ENCODE data around the gene RCAN2. TPM values are rescaled to one million over a fixed set of nuclear protein-coding genes. Genes with fewer than 3 reads are reported as not detected.

RCAN2 gene
- total and polyA plus RNA-seq, 9 of the 15 experiments (the other 6 are each of a cell fraction or from before 2014, with no cell fraction given), result 0.04 TPM; not detected in 8

DNA sequence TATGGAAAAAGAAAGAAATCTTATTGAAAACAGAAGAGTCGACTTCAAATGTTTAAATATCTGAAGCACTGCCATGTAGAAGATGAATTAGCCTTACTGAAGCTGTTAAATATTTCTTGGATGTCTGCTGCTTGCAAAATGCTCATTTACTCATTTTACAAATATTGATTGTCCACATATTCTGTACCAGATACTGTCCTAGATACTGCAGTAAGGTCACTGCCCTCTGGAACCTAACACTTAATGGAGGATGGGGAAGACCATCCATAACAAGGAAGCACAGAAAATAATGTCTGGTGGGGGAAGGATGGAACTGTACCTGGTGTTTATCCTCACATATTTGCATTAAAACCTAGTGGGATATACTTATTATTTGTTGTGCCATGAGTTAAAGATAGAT is 99.0 kb downstream of the RCAN2 start:
- no peaks in the 10 kb centered on the region for H3K9me3 ChIP-seq (replicated peaks; ENCODE audit: control insufficient read depth, insufficient read depth, low read depth, low read length)
- no peak overlapping the region for H3K27ac ChIP-seq (ENCODE audit: extremely low read depth, low read depth, low read length)
- H2AFZ ChIP-seq (ENCODE audit: low read depth, low read length), result no peak overlapping the region
- WGBS (ENCODE audit: insufficient coverage, low coverage, missing lambda C conversion rate), result 0% methylated on average over 1 of the region's 1 CpG
- ChIA-PET POLR2A (no interaction called here), CTCF (ENCODE audit: low intra/inter-chr PET ratio) (no interaction called here)
- TF ChIP-seq SMARCE1 (IDR thresholded peaks at IDR 0.05), result no peak
- TF ChIP-seq, protein P1, sequence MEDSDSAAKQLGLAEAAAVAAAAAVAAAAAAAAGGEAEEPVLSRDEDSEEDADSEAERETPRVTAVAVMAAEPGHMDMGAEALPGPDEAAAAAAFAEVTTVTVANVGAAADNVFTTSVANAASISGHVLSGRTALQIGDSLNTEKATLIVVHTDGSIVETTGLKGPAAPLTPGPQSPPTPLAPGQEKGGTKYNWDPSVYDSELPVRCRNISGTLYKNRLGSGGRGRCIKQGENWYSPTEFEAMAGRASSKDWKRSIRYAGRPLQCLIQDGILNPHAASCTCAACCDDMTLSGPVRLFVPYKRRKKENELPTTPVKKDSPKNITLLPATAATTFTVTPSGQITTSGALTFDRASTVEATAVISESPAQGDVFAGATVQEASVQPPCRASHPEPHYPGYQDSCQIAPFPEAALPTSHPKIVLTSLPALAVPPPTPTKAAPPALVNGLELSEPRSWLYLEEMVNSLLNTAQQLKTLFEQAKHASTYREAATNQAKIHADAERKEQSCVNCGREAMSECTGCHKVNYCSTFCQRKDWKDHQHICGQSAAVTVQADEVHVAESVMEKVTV (CRISPR knock-in tag; IDR thresholded peaks at IDR 0.05), result no peak
- TF ChIP-seq YY1 (IDR thresholded peaks at IDR 0.05; ENCODE audit: borderline replicate concordance in 1 of 3, control insufficient read depth in 1 of 3, extremely low read depth in 1 of 3, insufficient read depth in 3 of 3, insufficient read length in 1 of 3, insufficient replicate concordance in 2 of 3, low read depth in 1 of 3, low read length in 2 of 3), result no peak
- no peak for TF ChIP-seq KLF16 (IDR thresholded peaks at IDR 0.05)
- TF ChIP-seq, protein P2, sequence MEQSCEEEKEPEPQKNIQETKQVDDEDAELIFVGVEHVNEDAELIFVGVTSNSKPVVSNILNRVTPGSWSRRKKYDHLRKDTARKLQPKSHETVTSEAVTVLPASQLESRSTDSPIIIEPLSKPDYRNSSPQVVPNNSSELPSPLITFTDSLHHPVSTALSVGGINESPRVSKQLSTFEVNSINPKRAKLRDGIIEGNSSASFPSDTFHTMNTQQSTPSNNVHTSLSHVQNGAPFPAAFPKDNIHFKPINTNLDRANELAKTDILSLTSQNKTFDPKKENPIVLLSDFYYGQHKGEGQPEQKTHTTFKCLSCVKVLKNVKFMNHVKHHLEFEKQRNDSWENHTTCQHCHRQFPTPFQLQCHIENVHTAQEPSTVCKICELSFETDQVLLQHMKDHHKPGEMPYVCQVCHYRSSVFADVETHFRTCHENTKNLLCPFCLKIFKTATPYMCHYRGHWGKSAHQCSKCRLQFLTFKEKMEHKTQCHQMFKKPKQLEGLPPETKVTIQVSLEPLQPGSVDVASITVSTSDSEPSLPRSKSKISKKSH (CRISPR knock-in tag; IDR thresholded peaks at IDR 0.05), result no peak
- TF ChIP-seq ZNF224 (CRISPR knock-in tag; IDR thresholded peaks at IDR 0.05), result no peak
- TF ChIP-seq ZKSCAN3 (CRISPR knock-in tag; IDR thresholded peaks at IDR 0.05), result no peak
- in situ Hi-C loops (cut with MboI), result no loop called here
- no peaks in the 10 kb centered on the region for H3K79me2 ChIP-seq (ENCODE audit: control insufficient read depth, insufficient read depth, low read length)
- no TSS peak for BruUV-seq (replicated peaks)
- H3K9me1 ChIP-seq (ENCODE audit: control insufficient read depth, insufficient read depth, low read length), result no peaks in the 10 kb centered on the region
- DNase-seq (ENCODE audit: extremely low read depth in 1 of 4, low spot score in 3 of 4), result no peak
- no peak overlapping the region for H3K4me2 ChIP-seq (ENCODE audit: insufficient read depth, low read length)
- H4K20me1 ChIP-seq (replicated peaks; ENCODE audit: control insufficient read depth, insufficient read depth, low read length), result no peaks in the 10 kb centered on the region
- no peaks in the 10 kb centered on the region for H3K27me3 ChIP-seq (ENCODE audit: control insufficient read depth in 2 of 2, insufficient read depth in 2 of 2, low read length in 2 of 2)
- no peak for ATAC-seq
- intact Hi-C loops (cut with micrococcal nuclease), result no loop called here
- no peaks in the 10 kb centered on the region for H3K36me3 ChIP-seq (ENCODE audit: control insufficient read depth, insufficient read depth, low read length)
- no peak for FAIRE-seq
- H3K9ac ChIP-seq (ENCODE audit: insufficient read depth in 1 of 2, low read depth in 2 of 2, low read length in 2 of 2), result no peak overlapping the region
- H3K4me3 ChIP-seq, result no peak overlapping the region
- no peaks in the 10 kb centered on the region for H3K4me1 ChIP-seq (replicated peaks in 1 of 2; ENCODE audit: control insufficient read depth in 2 of 2, insufficient read depth in 2 of 2, low read length in 2 of 2)

Measured in K562 (cell line).